ENCODE results near the gene ABCA1.
A peak's percentile ranks its signal among the peaks of the same experiment; 100 is the strongest.
"Not testable (repeated sequence)": the region's sequence is repeated elsewhere in the genome, so short reads cannot be mapped to it uniquely, and the experiment has no call there.

Gene ABCA1

DNA sequence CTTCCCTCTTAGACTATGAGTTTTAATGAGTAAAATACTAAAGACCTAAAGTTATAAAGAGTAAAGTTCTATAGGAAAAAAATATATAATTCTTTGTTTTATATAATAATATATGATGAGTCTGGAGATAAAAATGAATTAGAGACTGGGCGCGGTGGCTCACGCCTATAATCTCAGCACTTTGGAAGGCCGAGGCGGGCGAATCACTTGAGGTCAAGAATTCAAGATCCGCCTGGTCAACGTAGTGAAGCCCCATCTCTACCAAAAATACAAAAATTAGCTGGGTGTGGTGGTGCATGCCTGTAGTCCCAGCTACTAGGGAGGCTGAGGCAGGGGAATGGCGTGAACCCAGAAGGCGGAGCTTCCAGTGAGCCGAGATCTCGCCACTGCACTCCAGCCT, 158.9 kb downstream of the ABCA1 start:
- not testable (repeated sequence) for DNase-seq (ENCODE audit: low spot score)

- DNase-seq (ENCODE audit: low spot score), result no peak
Observed at GRCh38 chr9:104767507-104767906, 160.4 kb downstream of the ABCA1 start.

DNA sequence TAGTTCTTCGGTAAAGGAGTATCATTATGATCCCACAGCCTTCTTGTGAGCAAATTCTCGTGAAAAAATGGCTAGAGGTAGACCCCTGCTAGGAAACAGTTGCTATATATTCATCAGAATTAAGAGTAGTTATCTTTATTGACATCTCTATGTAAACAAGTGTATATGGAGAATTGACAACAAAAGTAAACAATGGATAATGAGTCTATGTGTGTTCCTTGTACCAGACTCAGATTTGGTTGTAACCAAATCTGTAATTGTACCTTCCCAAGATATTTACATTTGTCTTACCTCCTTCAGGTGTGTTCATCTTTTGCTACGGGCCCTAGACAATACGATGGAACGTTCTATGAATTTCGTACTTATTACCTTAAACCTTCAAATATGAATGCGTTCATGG, 161.9 kb downstream of the ABCA1 start:
- no peak for DNase-seq (ENCODE audit: low spot score)

GRCh38 chr9:104765138-104765537, 162.8 kb downstream of the ABCA1 start:
- DNase-seq (ENCODE audit: low spot score), result no peak

DNA sequence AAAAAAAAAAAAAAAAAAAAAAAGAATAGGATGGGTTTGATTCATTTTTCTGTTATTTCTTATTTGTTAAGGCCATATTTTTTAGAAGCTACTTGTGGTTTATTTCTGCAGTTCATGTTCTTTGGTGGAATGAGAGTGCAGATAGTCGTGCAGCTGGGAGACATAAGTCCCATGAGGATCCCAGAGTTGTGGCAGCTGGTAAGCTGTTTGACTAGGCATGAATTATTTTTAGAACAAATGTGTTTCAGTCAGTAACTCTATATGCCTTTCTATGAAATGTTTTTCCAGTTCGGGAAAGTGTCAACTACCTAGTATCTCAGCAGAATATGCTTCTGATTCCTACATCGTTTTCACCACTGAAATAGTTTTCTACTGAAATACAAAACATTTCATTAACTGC, 169.0 kb downstream of the ABCA1 start:
- DNase-seq (ENCODE audit: low spot score), result peak; percentile 15

GRCh38 chr9:104750185-104750767, 177.7 kb downstream of the ABCA1 start:
- no peak for DNase-seq (ENCODE audit: low spot score)

- peak; percentile 26 for DNase-seq (ENCODE audit: low spot score)
Observed at GRCh38 chr9:104748359-104749031, 179.5 kb downstream of the ABCA1 start.

GRCh38 chr9:104747565-104748358, 180.2 kb downstream of the ABCA1 start, which contains the start of gene NIPSNAP3A:
NIPSNAP3A (plus strand) TSS chr9:104747683; CDS start chr9:104747793, 110 bp downstream.
- peak; percentile 90 for DNase-seq (ENCODE audit: low spot score)

DNA sequence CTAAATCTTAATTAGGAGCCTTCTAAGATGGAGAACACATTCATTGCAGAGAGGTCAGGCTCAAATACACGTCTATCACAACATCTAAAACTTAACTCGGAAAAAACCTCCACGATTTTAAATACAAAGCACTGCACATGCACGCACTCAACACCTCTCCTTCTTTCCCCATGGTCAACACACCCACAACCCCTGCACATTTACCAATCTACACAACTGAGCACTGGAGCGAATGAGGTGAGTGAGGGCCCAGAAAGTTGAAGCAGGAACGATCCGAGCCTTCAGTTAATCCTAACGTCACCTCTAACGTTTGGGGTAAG, 180.8 kb downstream of the ABCA1 start:
- DNase-seq (ENCODE audit: low spot score), result no peak

DNA sequence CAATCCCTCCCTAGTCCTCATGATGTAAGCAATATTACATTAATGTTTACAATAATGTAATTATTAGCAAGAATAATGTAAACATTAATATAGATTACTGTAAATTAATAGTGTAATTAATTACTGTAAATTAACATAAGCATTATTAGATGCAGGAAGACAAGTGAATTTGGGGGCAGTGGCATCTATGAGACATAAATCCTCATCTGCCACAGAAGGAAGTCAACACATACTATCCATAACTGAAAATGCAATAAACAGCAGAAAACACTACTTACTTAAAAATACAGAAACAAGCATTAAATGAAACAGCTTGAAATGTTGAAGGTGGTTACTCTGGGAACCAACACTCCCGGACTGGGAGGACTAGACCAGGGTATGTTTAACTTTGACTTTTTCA, 181.2 kb downstream of the ABCA1 start:
- no peak for DNase-seq (ENCODE audit: low spot score)

DNA sequence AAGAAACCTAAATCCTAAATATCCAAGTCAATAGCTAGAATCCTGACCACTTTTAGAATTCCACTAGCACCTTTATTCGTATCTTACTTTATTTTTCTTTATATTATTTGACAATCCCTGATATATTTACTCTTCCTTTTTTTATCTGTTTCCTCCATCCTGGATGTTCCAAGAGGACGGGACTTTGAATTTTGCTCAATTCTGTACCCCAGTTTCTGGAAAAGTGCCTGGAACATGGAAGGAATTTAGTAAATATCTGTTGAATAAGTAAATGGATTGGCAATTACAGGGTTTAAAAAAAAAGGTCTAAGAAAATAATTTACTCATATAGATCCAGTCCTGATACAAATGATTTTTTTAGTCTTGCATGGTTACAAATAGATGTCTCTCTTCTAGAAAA, 181.7 kb downstream of the ABCA1 start:
- DNase-seq (ENCODE audit: low spot score), result no peak

DNA sequence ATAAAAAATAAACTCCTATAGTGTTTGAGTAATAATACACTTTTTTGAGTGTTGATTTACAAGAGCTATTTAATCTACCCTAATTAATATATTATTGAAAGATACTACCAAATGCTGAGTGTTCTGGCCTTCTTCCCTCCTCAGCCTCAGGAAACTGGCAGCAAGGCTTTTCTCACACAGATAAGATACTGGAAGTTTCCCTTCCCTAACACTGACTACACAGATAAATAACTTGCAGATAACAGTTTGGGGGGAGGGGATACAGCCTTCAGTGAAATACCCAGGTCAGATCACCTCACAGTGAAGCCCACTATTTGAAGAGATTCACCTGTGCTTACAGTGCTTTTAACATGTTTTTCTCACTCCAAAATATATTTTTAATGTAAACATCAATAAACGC, 182.1 kb downstream of the ABCA1 start:
- DNase-seq (ENCODE audit: low spot score), result no peak

DNA sequence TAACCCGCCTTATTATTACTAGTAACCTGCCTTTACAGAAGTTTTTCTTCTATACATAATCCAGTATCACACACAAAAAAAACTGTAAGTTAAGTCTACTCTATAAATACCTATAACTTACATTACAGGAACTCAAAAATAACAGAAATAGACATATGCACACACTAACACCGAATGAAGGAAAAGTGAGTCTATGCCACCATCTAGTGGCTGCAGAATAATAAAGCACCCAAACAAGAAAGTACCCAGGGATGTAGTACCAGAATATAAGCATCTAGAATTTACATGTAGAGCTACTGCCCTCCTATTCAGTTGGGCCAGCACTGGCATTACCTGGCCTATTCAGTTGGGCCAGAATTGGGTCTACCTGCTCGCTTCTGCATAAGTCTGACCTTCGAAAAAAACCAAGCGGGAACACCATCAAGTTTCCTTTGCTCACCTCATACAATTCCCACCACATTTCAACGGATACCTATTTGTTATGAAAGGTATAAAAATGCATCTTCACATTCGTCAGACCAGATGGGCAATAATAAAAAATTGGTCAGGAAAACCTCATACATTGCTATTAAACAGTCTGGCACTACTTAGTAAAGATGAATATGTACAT, 184.5 kb downstream of the ABCA1 start:
- DNase-seq (ENCODE audit: low spot score), result peak; percentile 51

- DNase-seq (ENCODE audit: low spot score), result no peak
Observed at GRCh38 chr9:104740621-104741020, 187.3 kb downstream of the ABCA1 start.

- no peak for DNase-seq (ENCODE audit: low spot score)
Observed at GRCh38 chr9:104738452-104738851, 189.5 kb downstream of the ABCA1 start.

All from D341Med (cell line).